SK-N-SH treated with all-trans-retinoic acid at 6 μM for 48 hours (cell line): Measurements from ENCODE around the gene ATP9A.
"Not testable (repeated sequence)": the region's sequence is repeated elsewhere in the genome, so short reads cannot be mapped to it uniquely, and the experiment has no call there.

Experiments
- ATAC-seq: fragments of 200-7000 bp; cut with Tn5 transposase; 3 replicates; pipeline ENCODE4 v1.9.1; 2020; ENCODE audit warnings: mild to moderate bottlenecking, moderate library complexity
- ARNTL ChIP-seq: fragments of 450-650 bp; formaldehyde crosslinking; IDR thresholded peaks from 2 replicates; pipeline ENCODE4 v1.5.0; 2020; ENCODE audit warnings: low read depth, mild to moderate bottlenecking, moderate library complexity, borderline replicate concordance
- BACH2 ChIP-seq: fragments of 250-450 bp; sonication (Bioruptor Pico); IDR thresholded peaks from 2 replicates; pipeline ENCODE4 v1.9.0; 2021; ENCODE audit warnings: mild to moderate bottlenecking, borderline replicate concordance
- CREB5 ChIP-seq: fragments of 250-450 bp; sonication (Bioruptor Pico); IDR thresholded peaks from 2 replicates; pipeline ENCODE4 v1.5.1; 2020; ENCODE audit warnings: low read depth, mild to moderate bottlenecking, moderate library complexity
- CSDC2 ChIP-seq: fragments of 250-450 bp; sonication (Bioruptor Pico); IDR thresholded peaks from 2 replicates; pipeline ENCODE4 v1.5.0; 2020; ENCODE audit warnings: mild to moderate bottlenecking, moderate library complexity
- CSRNP3 ChIP-seq: fragments of 250-450 bp; sonication (Bioruptor Pico); IDR thresholded peaks from 2 replicates; pipeline ENCODE4 v1.5.1; 2021; ENCODE audit warnings: mild to moderate bottlenecking, moderate library complexity
- GLIS3 ChIP-seq: fragments of 250-450 bp; sonication (Bioruptor Pico); IDR thresholded peaks from 2 replicates; pipeline ENCODE4 v1.5.0; 2020; ENCODE audit warnings: mild to moderate bottlenecking, moderate library complexity
- ISL1 ChIP-seq: fragments of 250-450 bp; sonication (Bioruptor Pico); IDR thresholded peaks from 2 replicates; pipeline ENCODE4 v2.1.2; 2022; ENCODE audit warnings: mild to moderate bottlenecking, moderate library complexity
- POU6F1 ChIP-seq: fragments of 250-450 bp; sonication (Bioruptor Pico); IDR thresholded peaks from 2 replicates; pipeline ENCODE4 v1.8.0; 2021; ENCODE audit warnings: low read depth, mild to moderate bottlenecking, moderate library complexity, borderline replicate concordance
- PPARA ChIP-seq: fragments of 250-450 bp; sonication (Bioruptor Pico); IDR thresholded peaks from 2 replicates; pipeline ENCODE4 v1.5.0; 2020; ENCODE audit warnings: mild to moderate bottlenecking, borderline replicate concordance
- RARB ChIP-seq: fragments of 250-450 bp; sonication (Bioruptor Pico); IDR thresholded peaks from 2 replicates; pipeline ENCODE4 v1.8.0; 2021; ENCODE audit warnings: mild to moderate bottlenecking, moderate library complexity
- SNAI2 ChIP-seq: fragments of 250-450 bp; sonication (Bioruptor Pico); IDR thresholded peaks from 2 replicates; pipeline ENCODE4 v1.5.0; 2020; ENCODE audit warnings: mild to moderate bottlenecking, moderate library complexity
- TOX ChIP-seq: fragments of 250-450 bp; sonication (Bioruptor Pico); IDR thresholded peaks from 2 replicates; pipeline ENCODE4 v1.8.0; 2021; ENCODE audit warnings: mild to moderate bottlenecking, moderate library complexity, borderline replicate concordance
- TSHZ2 ChIP-seq: fragments of 250-450 bp; sonication (Bioruptor Pico); IDR thresholded peaks from 2 replicates; pipeline ENCODE4 v1.5.0; 2020; ENCODE audit warnings: mild to moderate bottlenecking, moderate library complexity
- ZC3H10 ChIP-seq: fragments of 250-450 bp; sonication (Bioruptor Pico); IDR thresholded peaks from 2 replicates; pipeline ENCODE4 v1.5.1; 2021; ENCODE audit warnings: mild to moderate bottlenecking, moderate library complexity
- ZFP30 ChIP-seq: fragments of 450-650 bp; formaldehyde crosslinking; IDR thresholded peaks from 2 replicates; pipeline ENCODE4 v1.5.0; 2022; ENCODE audit warnings: mild to moderate bottlenecking, moderate library complexity
- ZNF565 ChIP-seq: fragments of 450-650 bp; formaldehyde crosslinking; conservative IDR thresholded peaks from 2 replicates; pipeline ENCODE4 v1.5.0; 2020; ENCODE audit warnings: low read depth, mild to moderate bottlenecking, moderate library complexity
- ZNF70 ChIP-seq: fragments of 450-650 bp; formaldehyde crosslinking; IDR thresholded peaks from 2 replicates; pipeline ENCODE4 v1.5.0; 2020; ENCODE audit warnings: mild to moderate bottlenecking, moderate library complexity
- ZNF8 ChIP-seq: fragments of 450-650 bp; formaldehyde crosslinking; IDR thresholded peaks from 2 replicates; pipeline ENCODE4 v1.5.0; 2020; ENCODE audit warnings: mild to moderate bottlenecking, moderate library complexity

ATP9A gene

GRCh38 chr20:51648571-51648947 lies 119.6 kb downstream of the ATP9A start (continued):
- TF ChIP-seq CSRNP3 (CRISPR knock-in tag): no peak
- TF ChIP-seq GLIS3 (CRISPR knock-in tag): no peak
- no peak for TF ChIP-seq ZC3H10 (CRISPR knock-in tag)
- no peak for TF ChIP-seq ZNF8 (CRISPR knock-in tag)
- TF ChIP-seq SNAI2 (CRISPR knock-in tag): no peak
- no peak for TF ChIP-seq ZFP30 (CRISPR knock-in tag)
- TF ChIP-seq RARB (CRISPR knock-in tag): no peak

- no peak for TF ChIP-seq TOX (CRISPR knock-in tag)
- no peak for TF ChIP-seq ISL1 (CRISPR knock-in tag)
- TF ChIP-seq CSDC2 (CRISPR knock-in tag): no peak
- TF ChIP-seq, all 23 proteins: peak for 0
- no peak for ATAC-seq
These were observed 120.3 kb downstream of the ATP9A start for GRCh38 chr20:51647674-51648570.

- not testable (repeated sequence) for ATAC-seq
These were observed 124.4 kb downstream of the ATP9A start for GRCh38 chr20:51643810-51644209.

GRCh38 chr20:51643390-51643789 lies 124.8 kb downstream of the ATP9A start:
- ATAC-seq: no peak
- TF ChIP-seq CREB5 (CRISPR knock-in tag): no peak
- no peak for TF ChIP-seq CSRNP3 (CRISPR knock-in tag)
- no peak for TF ChIP-seq TOX (CRISPR knock-in tag)
- TF ChIP-seq PPARA (CRISPR knock-in tag): no peak
- no peak for TF ChIP-seq ZNF8 (CRISPR knock-in tag)
- no peak for TF ChIP-seq ZNF565 (CRISPR knock-in tag)
- TF ChIP-seq TSHZ2 (CRISPR knock-in tag): no peak
- TF ChIP-seq ARNTL (CRISPR knock-in tag): no peak

GRCh38 chr20:51641866-51642265 lies 126.3 kb downstream of the ATP9A start:
- no peak for ATAC-seq
- TF ChIP-seq CSRNP3 (CRISPR knock-in tag) (no peak), BACH2 (no peak), ZNF70 (CRISPR knock-in tag) (no peak), PPARA (CRISPR knock-in tag) (no peak), GLIS3 (CRISPR knock-in tag) (no peak), TOX (CRISPR knock-in tag) (no peak), POU6F1 (CRISPR knock-in tag) (no peak), TSHZ2 (CRISPR knock-in tag) (no peak), ISL1 (CRISPR knock-in tag) (no peak)
